Choroid plexus epithelial cell (primary cell): ENCODE measurements around the gene NINJ2.
"Not testable (repeated sequence)": the region's sequence is repeated elsewhere in the genome, so short reads cannot be mapped to it uniquely, and the experiment has no call there.

ENCODE experiments used
- DNase-seq: peaks from one replicate; pipeline ENCODE4 v3.0.0-alpha.2; 2010; ENCODE audit warnings: low read depth
- H3K4me3 ChIP-seq: 2 replicates; pipeline ENCODE4 v1.5.1; 2011; ENCODE audit warnings: low read depth, mild to moderate bottlenecking, control low read depth, low read length, moderate library complexity
- CTCF ChIP-seq: conservative IDR thresholded peaks from 2 replicates; pipeline ENCODE4 v1.5.1; 2011; ENCODE audit warnings: low read depth, mild to moderate bottlenecking, control low read depth, inconsistent platforms, low read length, moderate library complexity

The NINJ2 gene

GRCh38 chr12:581746-582145, 81.5 kb downstream of the NINJ2 start:
- H3K4me3 ChIP-seq = no peak overlapping the region
- TF ChIP-seq CTCF = no peak
- DNase-seq = no peak

GRCh38 chr12:581321-581720, 81.9 kb downstream of the NINJ2 start:
- no peak for TF ChIP-seq CTCF
- no peak for DNase-seq
- H3K4me3 ChIP-seq = no peak overlapping the region

GRCh38 chr12:580813-581212, 82.4 kb downstream of the NINJ2 start:
- DNase-seq = no peak
- H3K4me3 ChIP-seq = no peak overlapping the region
- no peak for TF ChIP-seq CTCF

GRCh38 chr12:579420-580110, 83.7 kb downstream of the NINJ2 start:
- DNase-seq = no peak
- H3K4me3 ChIP-seq = no peak overlapping the region
- no peak for TF ChIP-seq CTCF

GRCh38 chr12:578748-579419, 84.4 kb downstream of the NINJ2 start:
- no peak for TF ChIP-seq CTCF
- no peak for DNase-seq
- H3K4me3 ChIP-seq = no peak overlapping the region

GRCh38 chr12:577994-578747, 85.1 kb downstream of the NINJ2 start:
- DNase-seq, H3K4me3 ChIP-seq: not testable (repeated sequence)

- no peak for TF ChIP-seq CTCF
- no peak for DNase-seq
- no peak overlapping the region for H3K4me3 ChIP-seq
Measured at GRCh38 chr12:576615-577110, 86.6 kb downstream of the NINJ2 start.
